Measurements from ENCODE around the gene KIF1A. TPM values are rescaled to one million over a fixed set of nuclear protein-coding genes. Genes with fewer than 3 reads are reported as not detected.
"Not testable (repeated sequence)": the region's sequence is repeated elsewhere in the genome, so short reads cannot be mapped to it uniquely, and the experiment has no call there.

KIF1A gene
- total and polyA plus RNA-seq, 7 experiments from 2014 or later, result 0.24 TPM; not detected in 6

DNA sequence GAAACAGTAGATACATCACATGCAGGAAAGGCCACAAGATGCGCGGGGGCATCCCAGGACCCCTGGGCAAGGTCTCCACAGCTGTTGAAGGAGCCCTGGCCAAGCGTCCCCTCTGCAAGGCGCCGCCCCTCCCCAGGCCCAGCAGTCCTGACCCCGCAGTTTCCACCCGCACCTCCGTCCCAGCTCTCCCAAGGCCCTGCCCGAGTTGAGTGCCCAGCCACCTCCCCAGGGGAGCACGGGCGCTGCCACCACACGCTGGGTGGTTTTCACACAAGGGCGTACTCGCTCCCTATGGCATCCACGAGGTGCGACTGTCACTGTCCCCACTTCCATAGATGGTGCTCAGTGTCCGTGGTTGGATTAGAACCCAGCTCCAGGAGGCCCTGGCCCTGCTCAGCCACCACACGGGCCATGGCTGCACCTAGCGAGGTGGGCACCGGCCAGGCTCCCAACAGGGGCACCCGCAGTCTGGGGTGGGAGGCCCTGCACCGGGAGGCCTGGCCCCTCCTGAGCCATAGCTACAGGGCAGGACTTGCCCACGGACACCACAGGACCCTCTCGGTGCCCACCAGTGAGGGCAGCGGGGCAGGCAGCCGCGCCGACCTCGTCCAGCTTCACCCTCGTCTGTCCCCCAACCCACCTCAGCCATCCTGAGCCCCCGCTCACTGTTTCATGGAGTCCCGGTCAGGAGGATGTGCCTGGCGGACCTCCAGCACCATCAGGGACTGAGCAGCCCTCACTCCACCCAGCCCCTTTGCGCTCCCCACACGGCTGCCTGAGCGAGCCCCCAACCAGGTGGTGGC, 36.0 kb downstream of the KIF1A start:
- peaks cover 0 to 10% (median 0%) of the 10 kb centered on the region in 5 donors for H3K27me3 Mint-ChIP-seq
- peaks cover 0 to 2% (median 0%) of the 10 kb centered on the region in 7 donors for H3K4me1 Mint-ChIP-seq
- ATAC-seq (no peak), DNase-seq (peak in 1 of 9 donors; percentile 5)
- H3K27ac Mint-ChIP-seq, result no peak overlapping the region
- Histone ChIP-seq H3K9me3 (ENCODE audit: control insufficient read depth in 2 of 3, low read length in 3 of 3) (no peaks in the 10 kb centered on the region), H3K27me3 (ENCODE audit: control insufficient read depth in 2 of 2, insufficient read depth in 2 of 2, low read length in 2 of 2) (no peaks in the 10 kb centered on the region), H3K27ac (ENCODE audit: low read depth, low read length) (no peak overlapping the region), H3K4me3 (ENCODE audit: low read length) (no peak overlapping the region), H3K36me3 (ENCODE audit: control insufficient read depth in 2 of 3, insufficient read depth in 3 of 3, low read length in 3 of 3) (no peaks in the 10 kb centered on the region), H3K4me1 (ENCODE audit: control insufficient read depth in 2 of 2, insufficient read depth in 2 of 2, low read length in 2 of 2) (no peaks in the 10 kb centered on the region)
- intact Hi-C loops (cut with micrococcal nuclease), result no loop called here
- ChIA-PET CTCF (no interaction called here), POLR2A (no interaction called here)
- H3K9me3 Mint-ChIP-seq, result no peaks in the 10 kb centered on the region
- no peak overlapping the region for H3K4me3 Mint-ChIP-seq
- H3K36me3 Mint-ChIP-seq, result no peaks in the 10 kb centered on the region

DNA sequence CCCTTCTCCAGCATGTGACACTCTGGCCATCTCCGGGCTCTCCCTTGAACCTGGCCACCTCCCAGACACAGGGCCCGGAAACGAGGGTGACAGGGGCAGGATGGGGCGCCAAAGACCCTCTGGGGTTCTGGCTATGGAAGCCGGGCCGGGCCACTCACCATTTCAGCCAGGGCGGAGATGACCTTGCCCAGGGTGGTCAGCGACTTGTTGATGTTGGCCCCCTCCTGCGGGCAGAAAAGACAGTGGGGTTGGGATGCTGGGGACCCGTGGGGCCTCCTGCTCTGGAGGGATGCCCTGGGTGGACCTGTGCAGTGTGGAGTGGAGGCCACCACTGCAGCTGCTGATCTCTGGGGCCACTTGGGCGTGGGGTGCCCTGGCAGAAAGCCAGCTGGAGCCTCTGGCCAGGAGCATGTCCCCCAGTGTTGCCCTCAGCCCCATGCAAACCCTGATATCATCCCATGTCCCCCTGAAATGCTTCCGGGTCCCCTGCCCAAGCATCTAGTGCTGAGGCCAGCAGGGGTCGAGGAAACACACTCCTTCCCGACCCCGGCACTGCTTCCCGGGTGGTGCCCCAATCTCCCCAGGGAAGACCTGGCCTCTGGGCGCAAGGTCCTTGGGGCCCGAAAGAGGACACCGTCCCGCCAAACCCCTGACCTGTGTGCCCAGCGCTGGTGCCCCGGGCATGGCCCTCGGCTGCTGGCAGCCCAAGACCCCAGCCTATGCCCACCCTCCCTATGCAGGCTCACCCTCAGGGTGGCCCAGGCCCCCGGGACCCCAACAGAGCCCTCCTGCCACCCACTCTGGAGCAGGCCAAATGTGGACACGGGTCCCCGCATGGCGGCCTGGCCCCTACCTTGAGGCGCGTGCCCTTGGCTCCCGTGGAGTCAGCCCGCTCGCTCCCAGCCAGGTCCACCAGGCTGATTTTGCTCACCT, 36.9 kb downstream of the KIF1A start:
- H3K9me3 Mint-ChIP-seq, result no peaks in the 10 kb centered on the region
- ChIA-PET POLR2A (no interaction called here), CTCF (no interaction called here)
- Histone ChIP-seq H3K4me3 (ENCODE audit: low read length) (no peak overlapping the region), H3K4me1 (ENCODE audit: control insufficient read depth in 2 of 2, insufficient read depth in 2 of 2, low read length in 2 of 2) (no peaks in the 10 kb centered on the region), H3K36me3 (ENCODE audit: control insufficient read depth in 2 of 3, insufficient read depth in 3 of 3, low read length in 3 of 3) (no peaks in the 10 kb centered on the region), H3K27me3 (ENCODE audit: control insufficient read depth in 2 of 2, insufficient read depth in 2 of 2, low read length in 2 of 2) (no peaks in the 10 kb centered on the region), H3K9me3 (ENCODE audit: control insufficient read depth in 2 of 3, low read length in 3 of 3) (no peaks in the 10 kb centered on the region), H3K27ac (ENCODE audit: low read depth, low read length) (no peak overlapping the region)
- no peak overlapping the region for H3K4me3 Mint-ChIP-seq
- intact Hi-C loops (cut with micrococcal nuclease), result no loop called here
- ATAC-seq (no peak), DNase-seq (peak in 1 of 9 donors; percentile 6)
- no peaks in the 10 kb centered on the region for H3K4me1 Mint-ChIP-seq
- no peak overlapping the region for H3K27ac Mint-ChIP-seq
- H3K36me3 Mint-ChIP-seq, result no peaks in the 10 kb centered on the region
- peaks cover 0 to 3% (median 0%) of the 10 kb centered on the region in 5 donors for H3K27me3 Mint-ChIP-seq

- H3K9me3 ChIP-seq (ENCODE audit: control insufficient read depth in 2 of 3, low read length in 3 of 3), result no peaks in the 10 kb centered on the region
- H3K36me3 ChIP-seq (ENCODE audit: control insufficient read depth in 2 of 3, insufficient read depth in 3 of 3, low read length in 3 of 3), result no peaks in the 10 kb centered on the region
- no peak overlapping the region for H3K27ac Mint-ChIP-seq
- no peaks in the 10 kb centered on the region for H3K9me3 Mint-ChIP-seq
- no peaks in the 10 kb centered on the region for H3K27me3 Mint-ChIP-seq
- no peaks in the 10 kb centered on the region for H3K4me1 Mint-ChIP-seq
- ChIA-PET CTCF (no interaction called here), POLR2A (no interaction called here)
- no peaks in the 10 kb centered on the region for H3K27me3 ChIP-seq (ENCODE audit: control insufficient read depth in 2 of 2, insufficient read depth in 2 of 2, low read length in 2 of 2)
- H3K36me3 Mint-ChIP-seq, result no peaks in the 10 kb centered on the region
- H3K4me1 ChIP-seq (ENCODE audit: control insufficient read depth in 2 of 2, insufficient read depth in 2 of 2, low read length in 2 of 2), result no peaks in the 10 kb centered on the region
- H3K27ac ChIP-seq (ENCODE audit: low read depth, low read length), result no peak overlapping the region
- ATAC-seq (no peak), DNase-seq (no peak)
- intact Hi-C loops (cut with micrococcal nuclease), result no loop called here
- H3K4me3 ChIP-seq (ENCODE audit: low read length), result no peak overlapping the region
- H3K4me3 Mint-ChIP-seq, result no peak overlapping the region
Observed at GRCh38 chr2:240782221-240782885, 37.7 kb downstream of the KIF1A start.

DNA sequence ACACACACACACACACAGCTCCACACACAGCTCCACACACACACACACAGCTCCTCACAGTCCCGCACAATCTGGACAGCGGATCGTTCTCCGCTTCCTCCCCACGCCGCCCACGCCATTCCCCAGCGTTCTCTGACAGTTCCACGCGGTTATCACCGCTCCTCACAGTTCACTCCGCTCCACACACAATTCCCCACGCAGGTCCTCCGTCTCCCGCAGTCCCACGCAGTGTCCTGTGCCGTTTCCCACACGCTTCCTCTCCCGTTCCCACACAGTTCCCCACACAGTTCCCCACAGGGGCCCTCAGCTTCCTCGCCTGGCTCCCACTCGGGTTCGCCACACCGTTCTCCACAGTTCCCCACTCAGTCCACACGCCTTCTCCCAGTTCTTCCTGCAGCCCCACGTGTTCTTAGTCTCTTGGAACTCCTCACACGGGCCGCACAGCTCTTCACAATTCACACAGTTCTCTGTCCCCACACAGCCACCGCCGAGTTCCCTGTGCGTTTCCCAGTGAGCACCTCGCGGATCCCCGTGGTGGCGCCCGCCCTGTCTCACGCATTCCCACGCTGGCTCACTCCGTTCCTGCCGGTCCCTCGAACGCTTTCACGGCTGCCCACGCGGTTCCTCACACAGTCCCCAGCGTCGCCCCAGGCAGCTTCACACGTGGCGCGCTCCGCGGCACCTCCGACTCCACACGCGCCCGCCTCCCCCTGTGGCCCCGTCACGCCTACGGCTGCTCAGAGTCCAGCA, 38.4 kb downstream of the KIF1A start:
- intact Hi-C loops (cut with micrococcal nuclease), result no loop called here
- Histone ChIP-seq H3K4me3 (ENCODE audit: low read length) (no peak overlapping the region), H3K36me3 (ENCODE audit: control insufficient read depth in 2 of 3, insufficient read depth in 3 of 3, low read length in 3 of 3) (no peaks in the 10 kb centered on the region), H3K4me1 (ENCODE audit: control insufficient read depth in 2 of 2, insufficient read depth in 2 of 2, low read length in 2 of 2) (no peaks in the 10 kb centered on the region), H3K9me3 (ENCODE audit: control insufficient read depth in 2 of 3, low read length in 3 of 3) (no peaks in the 10 kb centered on the region), H3K27ac (ENCODE audit: low read depth, low read length) (no peak overlapping the region), H3K27me3 (ENCODE audit: control insufficient read depth in 2 of 2, insufficient read depth in 2 of 2, low read length in 2 of 2) (no peaks in the 10 kb centered on the region)
- ChIA-PET CTCF (no interaction called here), POLR2A (no interaction called here)
- no peak for ATAC-seq
- Mint-ChIP-seq H3K4me3 (no peak overlapping the region), H3K9me3 (no peaks in the 10 kb centered on the region), H3K27me3 (no peaks in the 10 kb centered on the region), H3K36me3 (no peaks in the 10 kb centered on the region), H3K27ac (no peak overlapping the region), H3K4me1 (no peaks in the 10 kb centered on the region)
- DNase-seq, result no peak

DNA sequence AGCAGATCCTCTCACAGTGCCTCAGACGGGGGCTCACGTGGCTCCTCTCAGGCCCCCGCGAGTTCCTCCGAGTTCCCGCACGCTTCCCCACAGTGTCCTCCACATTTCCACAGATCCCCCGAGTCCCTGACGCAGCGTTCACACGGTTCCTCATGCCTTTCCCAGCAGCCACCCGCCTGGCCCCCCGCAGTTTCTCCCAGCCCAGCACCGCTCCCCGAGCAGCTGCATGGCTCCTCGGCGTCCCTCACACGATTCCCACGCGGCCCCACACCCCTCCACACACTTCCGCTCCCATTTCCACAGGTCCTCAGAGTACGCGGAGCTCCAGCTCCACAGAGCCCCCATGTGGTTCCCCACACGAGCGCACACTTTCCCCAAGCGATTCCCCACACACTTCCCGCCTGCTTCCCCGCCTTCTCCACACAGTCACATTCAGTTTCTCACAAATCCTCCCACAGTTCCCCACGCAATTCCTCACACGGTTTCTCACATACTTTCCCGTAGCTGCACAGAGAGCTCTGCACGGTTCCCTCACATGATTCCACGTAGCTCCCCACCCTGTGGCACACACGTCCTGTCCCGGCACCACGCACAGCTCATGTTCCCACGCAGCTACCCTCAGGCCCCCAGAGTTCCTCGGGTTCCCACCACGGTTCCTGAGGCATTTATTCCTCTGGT, 39.9 kb downstream of the KIF1A start:
- H3K9me3 ChIP-seq (ENCODE audit: control insufficient read depth in 2 of 3, low read length in 3 of 3), result no peaks in the 10 kb centered on the region
- H3K4me3 ChIP-seq (ENCODE audit: low read length), result no peak overlapping the region
- H3K36me3 ChIP-seq (ENCODE audit: control insufficient read depth in 2 of 3, insufficient read depth in 3 of 3, low read length in 3 of 3), result no peaks in the 10 kb centered on the region
- Mint-ChIP-seq H3K27me3 (peaks cover 0 to 4% (median 0%) of the 10 kb centered on the region in 5 donors), H3K4me1 (no peaks in the 10 kb centered on the region), H3K9me3 (no peaks in the 10 kb centered on the region), H3K4me3 (no peak overlapping the region), H3K36me3 (no peaks in the 10 kb centered on the region), H3K27ac (no peak overlapping the region)
- CTCF ChIA-PET, result interaction anchor here (0.6 kb wide), 1 partner anchor 341 kb away, joined by 3 read pairs; no protein-coding TSS in a partner anchor
- H3K27me3 ChIP-seq (ENCODE audit: control insufficient read depth in 2 of 2, insufficient read depth in 2 of 2, low read length in 2 of 2), result no peaks in the 10 kb centered on the region
- no peaks in the 10 kb centered on the region for H3K4me1 ChIP-seq (ENCODE audit: control insufficient read depth in 2 of 2, insufficient read depth in 2 of 2, low read length in 2 of 2)
- no peak for ATAC-seq
- POLR2A ChIA-PET, result no interaction called here
- H3K27ac ChIP-seq (ENCODE audit: low read depth, low read length), result no peak overlapping the region
- DNase-seq, result no peak
- intact Hi-C loops (cut with micrococcal nuclease), result no loop called here

- H3K27me3 ChIP-seq (ENCODE audit: control insufficient read depth in 2 of 2, insufficient read depth in 2 of 2, low read length in 2 of 2); CTCF ChIA-PET; H3K27me3 Mint-ChIP-seq; H3K36me3 Mint-ChIP-seq; H3K4me3 ChIP-seq (ENCODE audit: low read length); H3K36me3 ChIP-seq (ENCODE audit: control insufficient read depth in 2 of 3, insufficient read depth in 3 of 3, low read length in 3 of 3); ATAC-seq; DNase-seq; H3K4me3 Mint-ChIP-seq; H3K4me1 Mint-ChIP-seq; H3K9me3 Mint-ChIP-seq; H3K4me1 ChIP-seq (ENCODE audit: control insufficient read depth in 2 of 2, insufficient read depth in 2 of 2, low read length in 2 of 2); H3K9me3 ChIP-seq (ENCODE audit: control insufficient read depth in 2 of 3, low read length in 3 of 3); H3K27ac ChIP-seq (ENCODE audit: low read depth, low read length); intact Hi-C loops (cut with micrococcal nuclease); POLR2A ChIA-PET; H3K27ac Mint-ChIP-seq: not testable (repeated sequence)
Observed at GRCh38 chr2:240779250-240779832, 40.7 kb downstream of the KIF1A start.
